Colon (tissue), 2 donors: ENCODE results near the gene CATSPERE.
"Not testable (repeated sequence)": the region's sequence is repeated elsewhere in the genome, so short reads cannot be mapped to it uniquely, and the experiment has no call there.

Experiments
- FAIRE-seq: peaks from 2 replicates; lab custom pipeline; 2012; peaks lifted over from hg19 to GRCh38; lab: Jason Lieb, UNC
- donor health status: control.
- donor health status: control.

CATSPERE gene

GRCh38 chr1:244552336-244552735 is 91.3 kb downstream of the CATSPERE start:
- no peak for FAIRE-seq

GRCh38 chr1:244556263-244556662 is 95.2 kb downstream of the CATSPERE start:
- FAIRE-seq, result no peak

- no peak for FAIRE-seq
Observed at GRCh38 chr1:244557565-244557964, 96.5 kb downstream of the CATSPERE start.

- FAIRE-seq, result no peak
Observed at GRCh38 chr1:244559561-244559960, 98.5 kb downstream of the CATSPERE start.

GRCh38 chr1:244562877-244563276 is 101.8 kb downstream of the CATSPERE start:
- not testable (repeated sequence) for FAIRE-seq

GRCh38 chr1:244573768-244574167 is 112.7 kb downstream of the CATSPERE start:
- no peak for FAIRE-seq

- no peak for FAIRE-seq
Observed at GRCh38 chr1:244576259-244576892, 115.3 kb downstream of the CATSPERE start.

- FAIRE-seq, result not testable (repeated sequence)
Observed at GRCh38 chr1:244578205-244578604, 117.1 kb downstream of the CATSPERE start.

- no peak for FAIRE-seq
Observed at GRCh38 chr1:244583358-244583982, 122.4 kb downstream of the CATSPERE start.

GRCh38 chr1:244585867-244586266 is 124.8 kb downstream of the CATSPERE start:
- no peak for FAIRE-seq

GRCh38 chr1:244590670-244591069 is 129.6 kb downstream of the CATSPERE start:
- no peak for FAIRE-seq

- no peak for FAIRE-seq
Observed at GRCh38 chr1:244598611-244599010, 137.5 kb downstream of the CATSPERE start.

- FAIRE-seq, result no peak
Observed at GRCh38 chr1:244599937-244600350, 138.9 kb downstream of the CATSPERE start.

- FAIRE-seq, result no peak
Observed at GRCh38 chr1:244601336-244601735, 140.3 kb downstream of the CATSPERE start.

GRCh38 chr1:244603498-244603897 is 142.4 kb downstream of the CATSPERE start:
- FAIRE-seq, result peak; percentile 31

GRCh38 chr1:244605835-244606370 is 144.8 kb downstream of the CATSPERE start:
- no peak for FAIRE-seq

GRCh38 chr1:244614113-244614836 is 153.2 kb downstream of the CATSPERE start:
- no peak for FAIRE-seq

GRCh38 chr1:244614879-244615278 is 153.8 kb downstream of the CATSPERE start:
- FAIRE-seq, result no peak

- no peak for FAIRE-seq
Observed at GRCh38 chr1:244615301-244615700, 154.2 kb downstream of the CATSPERE start.

- no peak for FAIRE-seq
Observed at GRCh38 chr1:244626709-244627108, 165.6 kb downstream of the CATSPERE start.

GRCh38 chr1:244628789-244629188 is 167.7 kb downstream of the CATSPERE start:
- FAIRE-seq, result no peak

GRCh38 chr1:244633140-244633539 is 172.1 kb downstream of the CATSPERE start:
- FAIRE-seq, result no peak

GRCh38 chr1:244634546-244634945 is 173.5 kb downstream of the CATSPERE start:
- no peak for FAIRE-seq
